ENCODE results near the gene CEP68.

GRCh38 chr2:65098741-65099140 is 42.5 kb downstream of the CEP68 start:
- TF ChIP-seq, protein P1, sequence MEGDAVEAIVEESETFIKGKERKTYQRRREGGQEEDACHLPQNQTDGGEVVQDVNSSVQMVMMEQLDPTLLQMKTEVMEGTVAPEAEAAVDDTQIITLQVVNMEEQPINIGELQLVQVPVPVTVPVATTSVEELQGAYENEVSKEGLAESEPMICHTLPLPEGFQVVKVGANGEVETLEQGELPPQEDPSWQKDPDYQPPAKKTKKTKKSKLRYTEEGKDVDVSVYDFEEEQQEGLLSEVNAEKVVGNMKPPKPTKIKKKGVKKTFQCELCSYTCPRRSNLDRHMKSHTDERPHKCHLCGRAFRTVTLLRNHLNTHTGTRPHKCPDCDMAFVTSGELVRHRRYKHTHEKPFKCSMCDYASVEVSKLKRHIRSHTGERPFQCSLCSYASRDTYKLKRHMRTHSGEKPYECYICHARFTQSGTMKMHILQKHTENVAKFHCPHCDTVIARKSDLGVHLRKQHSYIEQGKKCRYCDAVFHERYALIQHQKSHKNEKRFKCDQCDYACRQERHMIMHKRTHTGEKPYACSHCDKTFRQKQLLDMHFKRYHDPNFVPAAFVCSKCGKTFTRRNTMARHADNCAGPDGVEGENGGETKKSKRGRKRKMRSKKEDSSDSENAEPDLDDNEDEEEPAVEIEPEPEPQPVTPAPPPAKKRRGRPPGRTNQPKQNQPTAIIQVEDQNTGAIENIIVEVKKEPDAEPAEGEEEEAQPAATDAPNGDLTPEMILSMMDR (IDR thresholded peaks at IDR 0.05): no peak
- no peak for TF ChIP-seq POLR2A (IDR thresholded peaks at IDR 0.05)
